Immature natural killer cell (primary cell): ENCODE measurements around the gene GALNT18. TPM values are rescaled to one million over a fixed set of nuclear protein-coding genes. Genes with fewer than 3 reads are reported as not detected.

Experiments
- DNase-seq, 3 donors: peaks; one replicate each; pipeline ENCODE4 v3.0.0; 2022; ENCODE audit warnings: mixed read lengths in 1 of 3
- H3K27ac Mint-ChIP-seq, 6 donors: one replicate each; pipeline ENCODE4 v1.8.0; 2020; ENCODE audit warnings: mixed read lengths in 6 of 6, mild to moderate bottlenecking in 5 of 6, inconsistent platforms in 4 of 6, moderate library complexity in 3 of 6
- H3K27me3 Mint-ChIP-seq, 3 donors: one replicate each; pipeline ENCODE4 v1.8.0; 2020 to 2021; ENCODE audit warnings: low read depth in 3 of 3, mild to moderate bottlenecking in 3 of 3, mixed read lengths in 3 of 3, moderate library complexity in 3 of 3, inconsistent platforms in 1 of 3
- H3K36me3 Mint-ChIP-seq, 3 donors: one replicate each; pipeline ENCODE4 v1.8.0; 2020; ENCODE audit warnings: mixed read lengths in 3 of 3, inconsistent platforms in 2 of 3, mild to moderate bottlenecking in 2 of 3
- H3K4me1 Mint-ChIP-seq, 2 donors: one replicate each; pipeline ENCODE4 v1.8.0; 2020; ENCODE audit warnings: inconsistent platforms in 2 of 2, mild to moderate bottlenecking in 2 of 2, mixed read lengths in 2 of 2, moderate library complexity in 1 of 2
- H3K4me3 Mint-ChIP-seq, 5 donors: one replicate each; pipeline ENCODE4 v1.8.0; 2020; ENCODE audit warnings: mild to moderate bottlenecking in 5 of 5, mixed read lengths in 5 of 5, inconsistent platforms in 3 of 5, moderate library complexity in 3 of 5
- H3K9me3 Mint-ChIP-seq, 6 donors: one replicate each; pipeline ENCODE4 v1.8.0; 2020; ENCODE audit warnings: mild to moderate bottlenecking in 6 of 6, mixed read lengths in 6 of 6, inconsistent platforms in 4 of 6, moderate library complexity in 3 of 6
- polyA plus RNA-seq, 3 donors: library from polyadenylated mRNA; unstranded; fragments of 300-500 nt; fragmentation: Illumina TruSeq; gene quantifications; one replicate each; pipeline ENCODE4 v1.2.3, GENCODE V29; 2021

GALNT18 gene
- polyA plus RNA-seq, 3 donors from 2014 or later = 0.10 to 0.93 TPM; not detected in 1

DNA sequence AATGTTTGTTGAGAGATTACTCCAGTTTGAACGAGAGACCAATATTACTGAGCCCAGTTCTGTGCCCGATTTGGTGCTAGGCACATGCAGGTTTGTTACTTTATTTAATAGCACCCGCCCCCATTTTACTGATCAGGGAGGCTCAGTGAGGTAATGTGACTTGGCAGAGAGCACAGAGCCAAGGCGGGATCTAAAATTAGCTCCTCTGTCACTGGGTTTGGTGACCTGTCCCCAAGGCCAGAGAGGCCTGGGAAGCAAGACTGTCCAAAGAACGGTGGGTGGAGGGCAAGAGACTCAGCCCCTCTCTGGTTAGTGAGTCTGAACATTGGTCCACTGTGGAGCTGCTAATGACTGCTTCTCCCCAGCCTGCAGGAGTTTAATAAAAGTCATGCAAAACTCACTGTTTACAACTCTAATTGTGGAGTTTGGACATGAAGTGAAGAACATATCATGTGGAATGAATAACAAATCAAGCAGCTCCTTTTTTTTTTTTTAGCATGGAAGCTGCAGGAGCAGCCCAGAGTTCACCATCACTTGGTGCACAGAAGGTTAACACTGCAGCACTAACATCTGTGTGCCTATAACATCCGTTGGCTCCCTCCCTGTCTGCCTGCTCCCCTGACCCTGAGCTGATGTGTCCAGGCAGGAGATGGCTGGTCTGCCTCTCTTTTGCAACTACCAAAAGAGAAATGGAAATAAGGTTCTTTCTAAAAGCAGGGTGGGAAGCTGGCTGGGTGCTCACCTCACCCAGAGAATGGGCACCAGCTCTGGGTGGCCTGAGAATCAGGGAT, 307.7 kb downstream of the GALNT18 start:
- no peak overlapping the region for H3K4me3 Mint-ChIP-seq
- no peak for DNase-seq
- no peaks in the 10 kb centered on the region for H3K9me3 Mint-ChIP-seq
- no peak overlapping the region for H3K27ac Mint-ChIP-seq
- no peaks in the 10 kb centered on the region for H3K36me3 Mint-ChIP-seq
- H3K27me3 Mint-ChIP-seq = peaks cover 2 to 3% (median 2%) of the 10 kb centered on the region in 3 donors
- H3K4me1 Mint-ChIP-seq = peaks cover 7 to 9% of the 10 kb centered on the region in 2 donors

- Mint-ChIP-seq H3K4me1 (peaks cover 7 to 9% of the 10 kb centered on the region in 2 donors), H3K4me3 (no peak overlapping the region), H3K9me3 (no peaks in the 10 kb centered on the region), H3K36me3 (no peaks in the 10 kb centered on the region), H3K27ac (no peak overlapping the region), H3K27me3 (peaks cover 2 to 3% (median 2%) of the 10 kb centered on the region in 3 donors)
- DNase-seq = no peak
Measured at GRCh38 chr11:11313426-11313825, 308.4 kb downstream of the GALNT18 start.

GRCh38 chr11:11312738-11313137, 309.1 kb downstream of the GALNT18 start:
- no peak overlapping the region for H3K27ac Mint-ChIP-seq
- no peaks in the 10 kb centered on the region for H3K36me3 Mint-ChIP-seq
- H3K9me3 Mint-ChIP-seq = no peaks in the 10 kb centered on the region
- peaks cover 2 to 3% (median 3%) of the 10 kb centered on the region in 3 donors for H3K27me3 Mint-ChIP-seq
- no peak for DNase-seq
- no peak overlapping the region for H3K4me3 Mint-ChIP-seq
- H3K4me1 Mint-ChIP-seq = peaks cover 7 to 9% of the 10 kb centered on the region in 2 donors

DNA sequence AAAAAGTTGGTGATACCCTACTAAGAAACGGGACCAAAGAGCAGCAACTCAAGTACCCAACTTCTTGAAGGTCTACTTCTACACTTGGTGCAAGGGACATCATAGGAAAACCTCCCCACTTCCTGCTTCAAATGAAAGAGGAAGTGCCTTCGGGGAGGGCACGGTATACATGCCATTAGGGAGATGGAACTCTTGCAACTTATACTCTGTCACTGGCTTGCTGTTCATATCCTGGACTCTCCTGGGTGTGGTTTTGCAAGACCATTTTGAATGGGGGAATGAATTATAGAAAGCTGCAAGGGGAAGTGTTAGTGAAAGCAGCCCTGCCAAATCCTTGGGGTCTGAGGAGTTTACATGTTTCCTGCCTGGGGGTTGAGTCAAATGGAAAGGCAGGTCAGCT, 310.6 kb downstream of the GALNT18 start:
- Mint-ChIP-seq H3K27ac (no peak overlapping the region), H3K27me3 (peaks cover 2 to 3% (median 2%) of the 10 kb centered on the region in 3 donors), H3K36me3 (no peaks in the 10 kb centered on the region), H3K9me3 (no peaks in the 10 kb centered on the region), H3K4me3 (peak overlapping the region in 1 of 5 donors; percentile 15), H3K4me1 (peaks cover 7 to 9% of the 10 kb centered on the region in 2 donors)
- DNase-seq = no peak

- H3K27ac Mint-ChIP-seq = no peak overlapping the region
- DNase-seq = no peak
- H3K9me3 Mint-ChIP-seq = no peaks in the 10 kb centered on the region
- H3K4me3 Mint-ChIP-seq = no peak overlapping the region
- no peaks in the 10 kb centered on the region for H3K36me3 Mint-ChIP-seq
- peaks cover 2 to 3% (median 2%) of the 10 kb centered on the region in 3 donors for H3K27me3 Mint-ChIP-seq
- H3K4me1 Mint-ChIP-seq = peaks cover 7 to 9% of the 10 kb centered on the region in 2 donors
Measured at GRCh38 chr11:11309906-11310305, 311.9 kb downstream of the GALNT18 start.

DNA sequence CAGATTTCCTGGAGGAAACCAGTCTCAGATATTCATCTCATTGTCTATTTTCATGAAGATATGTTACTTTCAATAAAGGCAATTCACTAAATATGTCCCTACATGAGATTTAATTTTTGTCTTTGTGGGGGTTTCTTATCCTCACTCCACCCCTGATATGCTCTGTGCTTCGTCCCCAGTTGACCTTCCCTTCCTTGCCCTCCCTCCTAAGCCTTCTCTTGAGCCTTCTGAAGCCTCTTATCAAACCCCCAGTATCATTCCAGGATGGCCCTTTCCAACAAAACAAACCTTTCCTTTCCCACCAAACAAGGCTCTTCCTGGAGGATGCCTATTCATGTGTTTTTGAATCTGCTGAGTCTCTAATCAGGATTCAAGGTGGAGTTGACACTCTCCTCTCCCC, 313.6 kb downstream of the GALNT18 start:
- Mint-ChIP-seq H3K4me3 (no peak overlapping the region), H3K27me3 (peaks cover 2 to 4% (median 4%) of the 10 kb centered on the region in 3 donors)

GRCh38 chr11:11306855-11307254, 314.9 kb downstream of the GALNT18 start:
- Mint-ChIP-seq H3K4me3 (no peak overlapping the region), H3K9me3 (no peaks in the 10 kb centered on the region), H3K27me3 (peaks cover 2 to 4% (median 2%) of the 10 kb centered on the region in 3 donors), H3K27ac (no peak overlapping the region), H3K4me1 (peaks cover 7 to 9% of the 10 kb centered on the region in 2 donors), H3K36me3 (no peaks in the 10 kb centered on the region)
- no peak for DNase-seq

More for the DNA sequence above, 313.6 kb downstream of the GALNT18 start:
- Mint-ChIP-seq H3K9me3 (no peaks in the 10 kb centered on the region), H3K4me1 (peaks cover 7 to 9% of the 10 kb centered on the region in 2 donors), H3K36me3 (no peaks in the 10 kb centered on the region), H3K27ac (no peak overlapping the region)
- DNase-seq = no peak

DNA sequence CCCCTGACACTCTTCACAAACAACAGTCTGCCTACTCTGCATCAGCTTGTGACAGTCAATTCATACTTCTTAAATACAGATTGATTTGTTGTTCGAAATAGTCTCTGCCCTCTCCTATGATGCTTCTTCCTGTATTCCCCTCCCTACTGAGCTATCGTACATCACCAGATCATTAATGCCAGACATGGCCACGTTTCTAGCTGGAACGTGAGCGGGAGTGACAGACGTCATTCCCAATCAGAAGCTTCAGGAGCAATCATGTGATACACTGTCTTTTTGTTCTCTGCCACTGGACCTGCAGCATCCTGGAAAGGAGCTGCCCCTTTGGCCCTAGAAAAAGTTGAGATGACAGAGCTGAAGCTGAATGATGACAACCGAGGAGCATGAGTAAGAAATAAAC, 317.3 kb downstream of the GALNT18 start:
- no peak for DNase-seq
- Mint-ChIP-seq H3K4me3 (no peak overlapping the region), H3K27ac (no peak overlapping the region), H3K36me3 (no peaks in the 10 kb centered on the region), H3K4me1 (no peaks in the 10 kb centered on the region), H3K27me3 (peaks cover 2 to 9% (median 6%) of the 10 kb centered on the region in 3 donors), H3K9me3 (no peaks in the 10 kb centered on the region)

DNA sequence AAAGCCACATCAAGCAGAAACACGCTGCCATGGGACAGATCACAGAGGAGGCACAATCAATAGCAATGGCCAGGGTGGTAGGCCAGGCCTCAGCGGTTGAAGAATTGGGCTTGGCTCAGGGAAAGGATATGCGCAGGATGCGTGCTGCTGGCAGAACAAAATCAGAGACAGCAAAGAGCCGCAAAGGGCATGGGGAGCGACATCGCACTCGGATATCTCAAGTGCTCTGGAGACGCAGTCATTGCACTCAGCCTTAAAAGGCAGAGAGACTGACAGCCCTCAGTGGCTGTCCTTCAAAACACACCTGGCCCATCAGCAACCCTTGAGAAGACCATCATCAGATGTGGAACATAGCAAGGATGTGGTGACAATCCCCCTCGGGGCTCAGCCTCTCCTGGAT, 319.2 kb downstream of the GALNT18 start:
- Mint-ChIP-seq H3K36me3 (no peaks in the 10 kb centered on the region), H3K4me1 (no peaks in the 10 kb centered on the region), H3K27me3 (peaks cover 2 to 7% (median 4%) of the 10 kb centered on the region in 3 donors), H3K27ac (no peak overlapping the region), H3K4me3 (no peak overlapping the region), H3K9me3 (no peaks in the 10 kb centered on the region)
- no peak for DNase-seq

DNA sequence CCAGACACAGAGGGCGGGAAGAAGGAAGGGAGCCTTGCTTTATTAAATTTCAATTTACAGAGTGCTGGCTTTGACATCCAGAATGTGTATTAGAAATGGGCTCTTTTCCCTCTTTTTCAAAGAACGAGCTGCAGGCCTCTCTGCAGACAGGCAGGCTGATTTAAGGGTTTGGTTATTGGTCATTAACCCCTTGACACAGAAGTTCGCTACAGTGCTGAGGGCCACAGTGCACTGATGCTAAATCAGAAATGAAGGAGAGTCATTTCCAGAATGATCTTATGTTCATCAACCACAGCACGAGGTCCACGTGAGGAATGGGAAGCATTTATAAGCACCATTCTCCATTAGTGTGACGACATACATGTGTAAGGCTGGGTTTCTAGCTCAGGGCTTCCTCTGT, 320.6 kb downstream of the GALNT18 start:
- H3K36me3 Mint-ChIP-seq = no peaks in the 10 kb centered on the region
- H3K27ac Mint-ChIP-seq = no peak overlapping the region
- H3K4me1 Mint-ChIP-seq = no peaks in the 10 kb centered on the region
- H3K9me3 Mint-ChIP-seq = no peaks in the 10 kb centered on the region
- DNase-seq = no peak
- no peak overlapping the region for H3K4me3 Mint-ChIP-seq
- peaks cover 3 to 7% (median 4%) of the 10 kb centered on the region in 3 donors for H3K27me3 Mint-ChIP-seq

GRCh38 chr11:11297578-11297977, 324.2 kb downstream of the GALNT18 start:
- Mint-ChIP-seq H3K4me3 (no peak overlapping the region), H3K27ac (no peak overlapping the region), H3K27me3 (peaks cover 4% of the 10 kb centered on the region in 3 donors), H3K4me1 (no peaks in the 10 kb centered on the region), H3K36me3 (no peaks in the 10 kb centered on the region), H3K9me3 (no peaks in the 10 kb centered on the region)
- DNase-seq = no peak

DNA sequence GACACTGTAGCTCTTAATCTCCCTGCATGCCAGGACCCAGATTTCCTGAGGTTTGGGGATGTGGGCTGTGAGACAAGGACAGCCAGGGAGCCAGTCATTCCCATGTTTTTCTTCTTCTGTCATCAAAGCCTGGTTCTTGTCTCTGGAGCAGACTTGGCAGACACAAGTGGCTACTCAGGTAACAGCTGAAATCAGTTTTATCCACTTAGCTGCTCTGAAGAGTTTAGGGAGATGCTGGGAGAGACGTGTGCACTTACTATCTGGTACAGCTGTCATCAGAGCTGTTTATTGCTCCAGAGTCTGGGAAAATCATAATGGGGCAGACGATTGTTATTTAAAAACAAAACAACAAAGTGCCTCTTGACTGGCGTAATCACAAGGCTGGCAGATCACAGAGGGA, 325.4 kb downstream of the GALNT18 start:
- Mint-ChIP-seq H3K36me3 (no peaks in the 10 kb centered on the region), H3K9me3 (no peaks in the 10 kb centered on the region), H3K27me3 (peaks cover 4% of the 10 kb centered on the region in 3 donors), H3K4me1 (no peaks in the 10 kb centered on the region), H3K4me3 (no peak overlapping the region), H3K27ac (no peak overlapping the region)
- no peak for DNase-seq

DNA sequence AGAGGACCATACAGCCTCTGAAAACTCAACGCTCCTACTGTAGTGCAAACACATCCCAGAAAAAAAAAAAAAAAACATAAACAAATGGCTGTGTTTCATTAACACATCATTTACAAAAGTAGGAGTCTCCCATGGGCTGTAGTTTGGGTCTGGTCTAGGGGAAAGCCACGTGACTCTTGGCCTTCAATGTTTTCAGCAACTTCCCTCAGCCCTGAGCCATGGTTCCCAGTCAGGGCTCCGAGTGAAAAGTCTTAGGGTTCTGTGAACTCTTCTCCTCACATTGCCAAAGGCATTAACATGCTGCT, 327.3 kb downstream of the GALNT18 start:
- Mint-ChIP-seq H3K4me3 (no peak overlapping the region), H3K27ac (no peak overlapping the region), H3K4me1 (no peaks in the 10 kb centered on the region), H3K27me3 (peaks cover 0 to 4% (median under 1%) of the 10 kb centered on the region in 3 donors), H3K36me3 (no peaks in the 10 kb centered on the region), H3K9me3 (no peaks in the 10 kb centered on the region)
- no peak for DNase-seq

DNA sequence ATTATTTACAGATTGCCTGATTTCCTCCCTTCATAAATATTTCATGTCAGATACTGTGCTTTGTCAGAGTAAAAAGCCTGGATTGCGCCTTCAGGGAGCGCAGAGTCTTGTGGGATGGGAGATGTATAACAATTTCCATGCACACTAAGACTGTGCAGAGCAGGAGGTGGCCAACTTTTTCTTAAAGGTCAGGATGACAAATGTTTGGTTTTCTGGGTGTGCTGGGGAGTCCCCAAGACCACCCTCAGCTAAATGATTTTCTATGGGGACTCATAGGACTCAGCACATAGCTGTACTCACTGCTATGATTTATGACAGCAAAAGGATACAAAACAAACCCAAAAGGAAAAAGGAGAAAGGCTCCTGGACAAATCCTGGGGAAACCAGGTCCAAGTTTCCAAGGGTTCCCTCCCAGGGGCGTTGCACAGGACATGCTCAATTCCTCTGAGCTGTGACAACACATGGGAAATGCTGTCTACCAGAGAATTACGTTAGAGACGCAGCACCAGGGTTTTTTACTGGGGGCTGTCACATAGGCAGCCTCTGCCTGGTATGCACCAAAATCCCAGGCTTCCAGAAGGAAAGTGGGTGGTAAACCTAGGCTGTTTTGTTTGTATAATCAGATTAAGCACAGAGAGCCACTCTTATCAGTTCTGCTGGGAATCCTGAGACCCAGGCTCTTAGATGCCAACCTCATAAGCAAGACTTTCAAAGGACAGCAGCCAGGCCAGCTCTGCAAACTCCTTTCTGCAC, 327.8 kb downstream of the GALNT18 start:
- no peaks in the 10 kb centered on the region for H3K4me1 Mint-ChIP-seq
- H3K27me3 Mint-ChIP-seq = peaks cover 0 to 4% (median 2%) of the 10 kb centered on the region in 3 donors
- no peak overlapping the region for H3K27ac Mint-ChIP-seq
- H3K4me3 Mint-ChIP-seq = no peak overlapping the region
- no peak for DNase-seq
- no peaks in the 10 kb centered on the region for H3K9me3 Mint-ChIP-seq
- no peaks in the 10 kb centered on the region for H3K36me3 Mint-ChIP-seq
